ENCODE results near the gene ARID1B.

The ARID1B gene

DNA sequence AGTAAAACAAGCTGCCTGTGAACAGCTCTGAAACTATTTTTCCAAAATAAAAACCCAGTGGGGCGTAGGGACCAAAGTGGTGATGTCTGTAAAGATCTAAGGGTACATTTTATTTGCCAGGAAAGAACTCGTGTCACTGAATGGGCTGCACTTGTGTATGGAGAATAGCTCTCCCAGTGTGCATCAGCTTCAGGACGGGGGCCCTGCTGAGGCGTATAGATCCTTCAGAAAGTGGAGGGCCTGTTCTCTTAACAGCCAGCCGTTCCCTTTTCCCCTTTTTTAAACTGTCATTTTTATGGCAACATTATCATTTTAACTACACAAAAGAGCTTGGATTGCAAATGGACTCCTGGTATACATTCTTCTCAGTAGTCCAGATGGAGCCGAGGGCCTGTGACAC is 408.8 kb downstream of the ARID1B start:
- DNase-seq (ENCODE audit: low read depth in 2 of 2), result no peak

DNA sequence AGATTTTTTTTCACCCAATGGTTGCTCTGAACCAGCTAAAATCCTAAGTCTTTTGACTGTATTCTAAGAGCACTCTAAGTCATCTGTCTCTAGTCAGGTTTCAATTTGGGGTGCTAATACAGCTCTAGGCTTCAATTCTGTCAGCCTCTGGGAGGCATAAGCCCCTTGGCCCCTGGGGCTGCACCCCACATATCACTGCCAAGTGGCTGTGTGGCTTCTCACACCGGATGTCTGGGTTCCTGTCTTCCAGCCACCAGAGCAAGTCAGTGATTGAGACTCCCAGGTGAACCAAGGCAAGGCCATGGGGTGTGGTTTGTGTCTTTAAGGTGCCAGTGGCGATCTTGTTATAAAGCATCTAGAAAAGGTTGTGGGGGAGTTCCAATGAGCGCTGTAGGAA is 409.6 kb downstream of the ARID1B start:
- DNase-seq (ENCODE audit: low read depth in 2 of 2), result no peak

DNA sequence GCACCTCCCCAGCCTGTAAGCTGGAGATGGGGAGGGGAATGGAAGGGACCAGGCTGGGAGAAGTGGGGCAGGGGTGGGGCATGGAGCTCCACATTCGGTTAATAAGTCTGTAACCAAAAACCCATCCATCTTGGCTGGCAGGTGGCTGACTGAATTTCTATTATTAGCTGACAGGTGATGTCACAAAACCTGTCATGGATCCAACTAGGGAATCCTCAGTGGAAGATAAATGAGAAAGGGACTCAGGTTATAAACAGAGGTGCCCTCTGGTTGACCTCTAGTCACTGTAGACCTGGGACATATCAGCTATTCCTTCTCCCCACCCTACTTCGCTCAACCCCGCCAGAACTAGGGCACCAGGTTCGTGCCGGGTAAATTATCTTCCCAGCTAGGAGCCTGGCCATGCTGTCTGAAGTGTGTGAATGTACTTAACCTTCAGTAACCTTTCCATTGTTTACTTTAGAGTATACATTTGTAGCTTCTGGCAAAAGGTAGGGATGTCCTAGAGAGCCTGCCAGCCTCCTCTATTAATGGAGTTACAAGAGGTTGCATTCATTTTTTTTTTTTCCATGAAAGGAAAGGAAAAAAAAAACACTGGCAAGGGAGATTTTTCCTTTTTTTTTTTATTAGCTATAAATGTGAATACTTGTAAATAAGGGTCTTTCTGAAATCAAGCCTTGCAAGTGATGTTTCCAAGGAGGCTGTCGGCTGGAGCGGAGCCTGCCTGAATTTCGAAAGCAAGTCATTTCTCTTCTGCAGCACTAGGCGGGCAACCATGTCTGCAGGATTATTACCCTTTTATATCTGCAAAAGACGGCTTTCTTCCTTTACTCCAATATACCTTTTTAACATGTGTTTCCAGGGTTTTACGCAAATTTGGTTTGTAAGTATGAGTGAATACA is 410.3 kb downstream of the ARID1B start:
- DNase-seq (ENCODE audit: low read depth in 2 of 2), result no peak

DNA sequence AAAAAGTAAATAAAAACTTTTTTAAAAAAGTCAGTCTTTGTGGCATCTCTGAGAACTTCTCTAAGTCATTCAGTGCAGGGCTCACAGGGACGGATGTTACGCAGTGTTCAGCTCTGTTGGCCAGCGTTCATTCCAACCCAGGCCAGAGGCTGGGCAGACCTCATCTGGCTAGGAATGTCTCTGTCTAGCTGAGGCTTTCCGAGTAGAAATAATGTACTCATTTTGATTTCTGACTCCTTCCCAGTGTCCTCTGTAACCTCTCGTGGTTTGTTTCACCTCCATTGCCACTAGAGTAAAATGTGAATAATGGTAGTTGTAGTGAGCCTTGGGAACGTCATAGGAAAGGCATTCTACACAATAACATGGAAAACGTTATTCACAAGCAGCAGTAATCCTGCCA is 411.0 kb downstream of the ARID1B start:
- DNase-seq (ENCODE audit: low read depth in 2 of 2), result no peak

DNA sequence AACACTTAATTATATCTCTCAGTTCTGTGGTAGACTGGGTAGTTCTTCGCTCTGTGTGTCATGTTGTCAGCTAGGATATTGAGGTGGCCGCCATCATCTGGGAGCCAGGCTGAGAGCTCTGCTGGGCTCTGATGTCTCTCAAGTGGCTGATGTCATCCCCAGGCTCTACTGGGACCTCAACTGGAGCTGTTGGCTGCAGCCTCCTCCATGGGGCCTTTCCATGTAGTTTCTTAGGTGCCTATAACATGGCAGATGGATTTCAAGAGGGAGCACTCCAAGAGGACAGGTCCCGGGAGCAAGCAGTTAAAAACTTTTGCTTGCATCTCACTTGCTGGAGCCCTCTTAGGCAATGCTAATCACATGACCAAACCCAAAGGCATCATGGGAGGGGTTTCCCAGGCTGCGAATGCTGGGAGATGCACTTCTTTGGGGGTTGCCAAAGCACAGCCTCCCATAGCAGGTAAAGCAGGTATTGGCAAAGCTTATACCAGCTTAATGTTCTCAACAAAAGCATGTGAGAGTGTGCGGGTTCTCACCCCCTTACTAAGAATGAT is 416.3 kb downstream of the ARID1B start:
- DNase-seq (ENCODE audit: low read depth in 2 of 2), result no peak

DNA sequence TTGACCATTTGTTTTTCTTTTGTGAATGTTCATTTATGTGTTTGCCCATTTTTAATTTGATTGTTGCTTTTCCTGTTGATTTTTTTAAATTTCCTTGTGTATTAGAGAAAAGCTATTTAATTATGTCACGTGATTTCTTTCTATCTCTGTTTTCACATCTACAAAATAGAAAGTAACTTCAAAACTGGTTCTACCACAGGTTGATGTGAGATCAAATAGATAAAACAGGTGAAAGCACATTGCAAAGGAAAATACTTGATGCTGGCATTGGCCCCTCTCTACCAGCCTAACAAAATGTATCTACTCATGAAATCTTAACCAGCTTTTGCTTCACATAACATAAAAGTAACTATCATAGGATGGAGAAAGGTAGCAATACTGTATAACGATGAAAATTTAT is 416.9 kb downstream of the ARID1B start:
- no peak for DNase-seq (ENCODE audit: low read depth in 2 of 2)

DNA sequence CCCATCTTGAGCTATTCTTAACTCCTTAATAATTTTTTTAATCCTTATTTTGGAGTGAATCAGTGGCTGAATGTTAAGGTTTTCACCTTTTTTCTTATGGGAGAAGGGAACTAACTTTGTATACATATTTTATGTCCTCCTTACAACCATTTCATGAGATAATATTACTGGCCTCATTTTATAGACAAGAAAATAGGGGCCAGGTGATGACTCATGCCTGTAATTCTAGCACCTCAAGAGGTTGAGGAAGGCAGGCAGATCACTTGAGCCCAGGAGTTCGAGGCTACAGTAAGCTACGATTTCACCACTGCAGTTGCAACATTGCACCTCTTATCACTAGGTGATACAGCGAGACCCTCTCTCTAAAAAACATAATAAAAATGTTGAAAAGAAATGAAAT is 417.5 kb downstream of the ARID1B start:
- no peak for DNase-seq (ENCODE audit: low read depth in 2 of 2)

DNA sequence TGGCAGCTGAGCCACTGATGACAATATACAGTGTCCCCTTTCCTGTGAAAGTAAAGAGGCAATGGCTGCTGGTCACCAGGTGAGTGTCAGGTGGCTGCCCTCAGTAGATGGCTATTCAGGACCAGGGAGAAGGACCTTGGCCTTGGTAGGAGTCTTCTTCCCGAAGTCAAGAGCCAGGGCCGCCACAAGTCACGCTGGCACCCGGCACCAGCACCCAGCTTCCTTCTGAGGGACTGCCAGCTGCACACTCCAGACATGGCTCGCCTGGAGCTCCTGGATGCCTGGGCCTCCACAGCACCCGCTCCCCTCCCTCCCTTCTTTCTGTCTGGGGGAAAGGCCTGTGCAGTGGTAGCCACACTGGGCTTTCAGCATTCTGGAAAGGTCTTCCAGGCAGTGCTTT is 419.2 kb downstream of the ARID1B start:
- DNase-seq (ENCODE audit: low read depth in 2 of 2), result no peak

DNA sequence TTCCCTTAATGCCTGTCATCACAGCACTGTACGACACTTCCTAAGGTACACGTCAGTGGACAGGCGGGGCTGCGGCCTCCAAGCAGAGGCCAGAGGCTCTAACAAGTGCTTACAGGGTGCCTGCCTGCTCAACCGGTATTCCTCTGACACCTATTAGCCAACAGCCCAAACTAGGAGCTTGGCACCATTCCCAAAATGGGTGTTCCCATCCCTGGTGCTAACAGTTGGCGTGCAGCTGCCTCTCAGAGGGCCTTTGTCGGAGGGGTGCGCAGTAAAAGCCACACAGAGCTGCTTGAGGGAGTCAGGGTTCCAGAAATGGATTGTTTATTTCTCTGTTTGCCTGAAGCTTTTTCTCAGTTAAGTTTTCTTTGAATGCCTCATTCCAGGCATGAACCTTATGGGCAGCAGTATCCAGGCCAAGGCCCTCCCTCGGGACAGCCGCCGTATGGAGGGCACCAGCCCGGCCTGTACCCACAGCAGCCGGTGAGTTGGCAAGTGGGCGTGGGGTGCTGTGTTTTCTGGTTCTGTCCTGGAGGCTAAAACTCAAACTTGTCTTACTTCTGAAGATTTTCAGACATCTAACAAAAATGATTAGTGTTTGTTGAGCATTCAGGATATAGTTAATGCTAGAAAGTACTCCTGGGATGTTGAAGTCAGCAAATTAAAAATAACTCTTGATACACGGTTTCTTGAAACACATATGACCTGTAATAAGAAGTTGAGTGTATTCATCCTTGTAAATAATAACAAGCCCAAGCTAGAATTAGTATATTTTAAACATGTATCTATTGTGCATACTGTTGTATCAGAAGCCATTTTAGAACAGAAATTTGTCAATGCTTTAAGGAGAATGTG is 421.5 kb downstream of the ARID1B start:
- no peak for DNase-seq (ENCODE audit: low read depth in 2 of 2)

DNA sequence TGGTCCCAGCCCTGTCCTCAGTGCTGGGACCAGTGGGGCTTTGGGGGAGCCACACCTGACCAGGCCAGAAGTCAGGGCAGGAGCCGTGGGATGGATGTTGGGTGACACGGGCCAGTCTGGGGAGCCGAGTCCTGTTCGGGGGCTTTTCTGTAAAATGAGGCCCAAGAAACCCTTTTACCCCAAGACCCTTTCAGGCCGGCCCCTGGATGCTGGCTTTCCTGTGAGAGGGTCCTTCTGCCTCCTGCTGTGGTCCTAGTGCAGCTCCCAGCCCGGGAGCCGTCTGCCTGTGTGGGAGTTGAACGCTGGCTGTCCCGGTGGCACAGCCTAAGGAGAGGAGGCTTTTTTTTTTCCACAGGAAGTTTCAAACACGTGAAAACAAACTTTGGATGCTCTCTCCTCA is 422.9 kb downstream of the ARID1B start:
- no peak for DNase-seq (ENCODE audit: low read depth in 2 of 2)

DNA sequence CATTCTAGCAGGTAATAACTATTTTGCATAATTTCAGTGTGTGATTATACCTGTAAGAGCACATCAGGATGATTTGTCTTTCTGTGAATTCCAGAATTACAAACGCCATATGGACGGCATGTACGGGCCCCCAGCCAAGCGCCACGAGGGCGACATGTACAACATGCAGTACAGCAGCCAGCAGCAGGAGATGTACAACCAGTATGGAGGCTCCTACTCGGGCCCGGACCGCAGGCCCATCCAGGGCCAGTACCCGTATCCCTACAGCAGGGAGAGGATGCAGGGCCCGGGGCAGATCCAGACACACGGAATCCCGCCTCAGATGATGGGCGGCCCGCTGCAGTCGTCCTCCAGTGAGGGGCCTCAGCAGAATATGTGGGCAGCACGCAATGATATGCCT is 423.4 kb downstream of the ARID1B start:
- DNase-seq (ENCODE audit: low read depth in 2 of 2), result no peak

DNA sequence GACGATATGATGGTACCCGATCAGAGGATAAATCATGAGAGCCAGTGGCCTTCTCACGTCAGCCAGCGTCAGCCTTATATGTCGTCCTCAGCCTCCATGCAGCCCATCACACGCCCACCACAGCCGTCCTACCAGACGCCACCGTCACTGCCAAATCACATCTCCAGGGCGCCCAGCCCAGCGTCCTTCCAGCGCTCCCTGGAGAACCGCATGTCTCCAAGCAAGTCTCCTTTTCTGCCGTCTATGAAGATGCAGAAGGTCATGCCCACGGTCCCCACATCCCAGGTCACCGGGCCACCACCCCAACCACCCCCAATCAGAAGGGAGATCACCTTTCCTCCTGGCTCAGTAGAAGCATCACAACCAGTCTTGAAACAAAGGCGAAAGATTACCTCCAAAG is 423.9 kb downstream of the ARID1B start:
- no peak for DNase-seq (ENCODE audit: low read depth in 2 of 2)

DNA sequence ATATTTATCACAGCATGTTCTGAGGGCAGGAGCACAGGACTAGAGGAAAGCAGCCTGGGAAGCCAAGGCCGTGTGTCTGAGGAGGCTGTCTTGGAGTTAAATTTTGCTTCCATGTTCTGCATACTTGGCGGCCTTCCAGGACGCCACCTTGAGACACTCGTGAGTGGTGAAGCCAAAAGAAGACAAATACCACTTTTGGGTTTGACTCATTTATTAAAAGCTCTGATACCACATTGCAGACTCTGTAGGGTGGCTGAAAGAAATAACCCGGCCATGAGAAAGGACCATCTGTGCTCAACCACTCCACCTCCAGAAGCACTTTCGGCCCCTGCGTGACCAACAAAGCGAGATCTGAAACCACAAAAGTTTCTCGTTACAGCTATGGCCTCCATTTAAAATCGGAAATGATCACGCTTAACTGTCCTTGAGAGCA is 426.1 kb downstream of the ARID1B start:
- DNase-seq (ENCODE audit: low read depth in 2 of 2), result no peak

DNA sequence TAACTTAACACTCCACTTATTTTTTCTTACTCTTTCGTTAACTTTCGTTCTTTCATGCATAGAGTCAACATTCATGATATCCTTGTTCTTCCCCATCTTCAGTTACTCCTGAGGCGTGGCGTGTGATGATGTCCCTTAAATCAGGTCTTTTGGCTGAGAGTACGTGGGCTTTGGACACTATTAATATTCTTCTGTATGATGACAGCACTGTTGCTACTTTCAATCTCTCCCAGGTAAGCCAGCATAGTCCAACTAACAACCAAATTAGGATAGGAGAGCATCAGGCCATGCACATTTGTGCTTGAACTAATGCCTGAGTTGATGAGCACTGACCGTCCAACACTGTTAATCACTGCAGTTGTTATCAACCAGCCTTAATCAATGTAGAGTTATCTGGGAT is 426.6 kb downstream of the ARID1B start:
- DNase-seq (ENCODE audit: low read depth in 2 of 2), result no peak

DNA sequence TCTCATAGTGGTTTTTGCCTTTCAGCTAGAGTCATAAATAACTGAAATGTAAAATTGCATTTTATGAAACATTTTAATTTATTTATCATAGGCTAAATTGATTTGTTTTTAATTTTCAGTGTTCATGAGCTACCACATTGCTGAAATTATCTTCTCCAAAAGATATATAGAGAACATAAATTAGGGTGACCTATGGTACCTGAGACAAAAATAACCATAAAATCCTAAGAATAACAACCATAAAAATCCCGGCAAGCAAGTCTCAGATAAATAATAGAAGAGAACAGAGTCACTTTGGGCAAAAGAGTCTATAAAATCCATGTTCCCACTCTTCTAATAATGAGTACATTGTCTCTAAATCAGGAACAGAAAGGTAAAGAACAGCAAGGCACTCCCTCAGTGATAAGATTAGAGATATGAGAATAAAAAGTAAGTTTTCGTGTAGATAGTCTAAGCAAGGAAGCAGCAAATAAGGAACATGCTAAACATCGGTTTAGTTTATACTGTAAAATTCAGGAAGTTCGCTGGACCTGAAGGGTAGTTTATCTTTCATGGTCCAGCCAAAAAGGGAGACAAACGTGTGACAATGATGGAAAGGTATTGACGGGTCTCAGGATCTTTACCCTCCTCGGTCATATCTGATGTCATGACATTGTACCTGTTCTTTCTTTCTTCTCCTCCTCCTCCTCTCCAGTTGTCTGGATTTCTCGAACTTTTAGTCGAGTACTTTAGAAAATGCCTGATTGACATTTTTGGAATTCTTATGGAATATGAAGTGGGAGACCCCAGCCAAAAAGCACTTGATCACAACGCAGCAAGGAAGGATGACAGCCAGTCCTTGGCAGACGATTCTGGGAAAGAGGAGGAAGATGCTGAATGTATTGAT is 428.5 kb downstream of the ARID1B start:
- no peak for DNase-seq (ENCODE audit: low read depth in 2 of 2)

DNA sequence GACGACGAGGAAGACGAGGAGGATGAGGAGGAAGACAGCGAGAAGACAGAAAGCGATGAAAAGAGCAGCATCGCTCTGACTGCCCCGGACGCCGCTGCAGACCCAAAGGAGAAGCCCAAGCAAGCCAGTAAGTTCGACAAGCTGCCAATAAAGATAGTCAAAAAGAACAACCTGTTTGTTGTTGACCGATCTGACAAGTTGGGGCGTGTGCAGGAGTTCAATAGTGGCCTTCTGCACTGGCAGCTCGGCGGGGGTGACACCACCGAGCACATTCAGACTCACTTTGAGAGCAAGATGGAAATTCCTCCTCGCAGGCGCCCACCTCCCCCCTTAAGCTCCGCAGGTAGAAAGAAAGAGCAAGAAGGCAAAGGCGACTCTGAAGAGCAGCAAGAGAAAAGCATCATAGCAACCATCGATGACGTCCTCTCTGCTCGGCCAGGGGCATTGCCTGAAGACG is 429.2 kb downstream of the ARID1B start:
- no peak for DNase-seq (ENCODE audit: low read depth in 2 of 2)

DNA sequence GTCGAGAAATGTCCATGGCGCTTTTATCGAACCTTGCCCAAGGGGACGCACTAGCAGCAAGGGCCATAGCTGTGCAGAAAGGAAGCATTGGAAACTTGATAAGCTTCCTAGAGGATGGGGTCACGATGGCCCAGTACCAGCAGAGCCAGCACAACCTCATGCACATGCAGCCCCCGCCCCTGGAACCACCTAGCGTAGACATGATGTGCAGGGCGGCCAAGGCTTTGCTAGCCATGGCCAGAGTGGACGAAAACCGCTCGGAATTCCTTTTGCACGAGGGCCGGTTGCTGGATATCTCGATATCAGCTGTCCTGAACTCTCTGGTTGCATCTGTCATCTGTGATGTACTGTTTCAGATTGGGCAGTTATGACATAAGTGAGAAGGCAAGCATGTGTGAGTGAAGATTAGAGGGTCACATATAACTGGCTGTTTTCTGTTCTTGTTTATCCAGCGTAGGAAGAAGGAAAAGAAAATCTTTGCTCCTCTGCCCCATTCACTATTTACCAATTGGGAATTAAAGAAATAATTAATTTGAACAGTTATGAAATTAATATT is 430.4 kb downstream of the ARID1B start:
- no peak for DNase-seq (ENCODE audit: low read depth in 2 of 2)

DNA sequence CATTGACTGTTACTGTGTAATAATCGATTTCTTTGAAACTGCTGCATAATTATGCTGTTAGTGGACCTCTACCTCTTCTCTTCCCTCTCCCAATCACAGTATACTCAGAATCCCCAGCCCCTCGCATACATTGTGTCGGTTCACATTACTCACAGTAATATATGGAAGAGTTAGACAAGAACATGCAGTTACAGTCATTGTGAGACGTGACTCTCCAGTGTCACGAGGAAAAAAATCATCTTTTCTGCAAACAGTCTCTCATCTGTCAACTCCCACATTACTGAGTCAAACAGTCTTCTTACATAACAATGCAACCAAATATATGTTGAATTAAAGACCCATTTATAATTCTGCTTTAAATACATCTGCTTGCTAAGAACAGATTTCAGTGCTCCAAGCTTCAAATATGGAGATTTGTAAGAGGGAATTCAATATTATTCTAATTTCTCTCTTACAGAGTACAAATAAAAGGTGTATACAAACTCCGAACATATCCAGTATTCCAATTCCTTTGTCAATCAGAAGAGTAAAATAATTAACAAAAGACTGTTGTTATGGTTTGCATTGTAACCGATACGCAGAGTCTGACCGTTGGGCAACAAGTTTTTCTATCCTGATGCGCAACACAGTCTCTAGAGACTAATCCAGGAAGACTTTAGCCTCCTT is 432.8 kb downstream of the ARID1B start:
- no peak for DNase-seq (ENCODE audit: low read depth in 2 of 2)

DNA sequence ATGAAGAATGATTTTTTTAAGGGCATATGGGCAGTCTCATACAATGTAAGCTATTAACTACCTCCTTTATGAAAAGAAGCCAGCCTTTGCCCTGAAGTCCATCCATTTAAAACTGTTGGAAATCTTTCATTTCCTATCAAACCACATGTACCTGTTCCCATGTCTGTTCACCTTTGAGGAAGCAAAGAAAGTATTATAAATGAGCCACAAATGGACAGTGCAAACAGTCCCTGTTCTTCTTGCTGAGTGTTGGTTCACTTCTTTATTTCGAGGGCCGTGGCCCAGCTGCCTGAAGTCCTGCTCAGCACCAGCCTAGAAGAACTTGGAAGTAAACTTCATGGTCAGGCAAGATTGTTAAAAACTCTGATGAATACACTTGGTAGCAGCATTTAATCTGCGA is 433.8 kb downstream of the ARID1B start:
- DNase-seq (ENCODE audit: low read depth in 2 of 2), result no peak

DNA sequence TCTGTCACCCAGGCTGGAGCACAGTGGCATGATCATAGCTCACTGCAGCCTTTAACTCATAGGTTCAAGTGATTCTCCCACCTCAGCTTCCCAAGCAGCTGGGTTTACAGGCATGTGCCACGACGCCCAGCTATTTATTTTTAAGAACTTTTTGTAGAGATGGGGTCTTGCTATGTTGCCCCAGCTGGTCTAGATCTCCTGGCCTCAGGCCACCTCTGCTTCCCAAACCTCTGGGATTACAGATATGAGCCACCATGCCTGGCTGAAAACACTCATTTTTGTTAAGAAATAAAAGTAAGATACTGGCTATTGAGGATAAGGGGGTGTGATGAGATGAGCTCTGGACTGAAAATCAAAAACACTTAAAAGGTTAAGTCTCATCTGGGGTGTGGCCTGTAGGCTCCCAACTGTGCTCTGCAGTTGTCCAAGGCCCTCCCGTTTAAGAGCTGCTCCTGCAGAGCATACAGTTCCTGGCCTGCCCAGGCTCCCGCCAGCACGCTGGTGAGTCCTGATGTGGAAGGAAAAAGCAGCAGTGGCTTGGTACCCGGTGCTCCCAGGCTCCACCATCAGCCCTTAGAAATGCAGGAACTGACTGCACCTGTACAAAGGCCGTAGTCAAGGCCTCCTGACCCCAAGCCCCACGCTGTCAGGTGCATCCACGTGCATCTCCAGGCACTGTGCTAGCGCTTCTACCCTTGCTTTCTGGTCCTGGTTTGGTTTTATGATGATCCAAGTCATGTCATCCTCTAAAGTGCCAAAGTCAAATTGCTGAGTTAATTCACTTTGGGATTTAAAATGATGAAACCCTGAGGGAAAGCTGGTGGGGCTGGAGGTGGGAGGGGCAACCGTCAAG is 434.7 kb downstream of the ARID1B start:
- no peak for DNase-seq (ENCODE audit: low read depth in 2 of 2)

Data from activated CD4-positive, alpha-beta T cell treated with anti-CD3 and anti-CD28 coated beads for 24 hours (primary cell).